ENCODE results near the gene KANSL1. TPM values are rescaled to one million over a fixed set of nuclear protein-coding genes. Genes with fewer than 3 reads are reported as not detected.

KANSL1 gene
- total RNA-seq, 1 donor from 2014 or later = 122 TPM

- Histone ChIP-seq H3K36me3 (no peaks in the 10 kb centered on the region), H3K4me3 (no peak overlapping the region), H3K27ac (no peak overlapping the region), H3K4me1 (peaks cover 26% of the 10 kb centered on the region), H3K9me3 (no peaks in the 10 kb centered on the region), H3K27me3 (no peaks in the 10 kb centered on the region)
- intact Hi-C loops (cut with DNase I) = no loop called here
- no peak for DNase-seq (ENCODE audit: extremely low spot score in 2 of 2)
- TF ChIP-seq POLR2A (IDR thresholded peaks at IDR 0.05) (no peak), POLR2AphosphoS5 (IDR thresholded peaks at IDR 0.05; ENCODE audit: insufficient read depth in 1 of 2, low read depth in 1 of 2) (no peak), CTCF (IDR thresholded peaks at IDR 0.05) (no peak)
Measured at GRCh38 chr17:46200197-46200596, 7.0 kb upstream of the KANSL1 start.

GRCh38 chr17:46199379-46199778 is 6.2 kb upstream of the KANSL1 start:
- no peak for TF ChIP-seq POLR2AphosphoS5 (IDR thresholded peaks at IDR 0.05; ENCODE audit: insufficient read depth in 1 of 2, low read depth in 1 of 2)
- TF ChIP-seq POLR2A (IDR thresholded peaks at IDR 0.05) = no peak
- TF ChIP-seq CTCF (IDR thresholded peaks at IDR 0.05) = no peak
- intact Hi-C loops (cut with DNase I) = no loop called here
- H3K27ac ChIP-seq = no peak overlapping the region
- no peaks in the 10 kb centered on the region for H3K27me3 ChIP-seq
- H3K9me3 ChIP-seq = no peaks in the 10 kb centered on the region
- no peaks in the 10 kb centered on the region for H3K36me3 ChIP-seq
- H3K4me1 ChIP-seq = peaks cover 32% of the 10 kb centered on the region
- no peak for DNase-seq (ENCODE audit: extremely low spot score in 2 of 2)
- no peak overlapping the region for H3K4me3 ChIP-seq

GRCh38 chr17:46198233-46198632 is 5.0 kb upstream of the KANSL1 start:
- intact Hi-C loops (cut with DNase I) = no loop called here
- TF ChIP-seq POLR2AphosphoS5 (IDR thresholded peaks at IDR 0.05; ENCODE audit: insufficient read depth in 1 of 2, low read depth in 1 of 2) (no peak), POLR2A (IDR thresholded peaks at IDR 0.05) (no peak)
- H3K4me1 ChIP-seq = peaks cover 34% of the 10 kb centered on the region
- H3K36me3 ChIP-seq = no peaks in the 10 kb centered on the region
- no peak overlapping the region for H3K27ac ChIP-seq
- no peak for DNase-seq (ENCODE audit: extremely low spot score in 2 of 2)
- H3K9me3 ChIP-seq = no peaks in the 10 kb centered on the region
- H3K27me3 ChIP-seq = no peaks in the 10 kb centered on the region
- no peak overlapping the region for H3K4me3 ChIP-seq

GRCh38 chr17:46197530-46197929 is 4.3 kb upstream of the KANSL1 start:
- H3K4me3 ChIP-seq = no peak overlapping the region
- intact Hi-C loops (cut with DNase I) = no loop called here

GRCh38 chr17:46195939-46196716 is 2.9 kb upstream of the KANSL1 start:
- Histone ChIP-seq H3K27me3 (no peaks in the 10 kb centered on the region), H3K36me3 (no peaks in the 10 kb centered on the region), H3K9me3 (no peaks in the 10 kb centered on the region), H3K4me3 (no peak overlapping the region), H3K27ac (no peak overlapping the region), H3K4me1 (peaks cover 36% of the 10 kb centered on the region)
- intact Hi-C loops (cut with DNase I) = no loop called here
- TF ChIP-seq CTCF (IDR thresholded peaks at IDR 0.05) (no peak), POLR2A (IDR thresholded peaks at IDR 0.05) (no peak), POLR2AphosphoS5 (IDR thresholded peaks at IDR 0.05; ENCODE audit: insufficient read depth in 1 of 2, low read depth in 1 of 2) (no peak)
- DNase-seq (ENCODE audit: extremely low spot score in 2 of 2) = no peak

More at GRCh38 chr17:46197530-46197929, 4.3 kb upstream of the KANSL1 start:
- H3K27me3 ChIP-seq = no peaks in the 10 kb centered on the region
- no peaks in the 10 kb centered on the region for H3K36me3 ChIP-seq
- no peaks in the 10 kb centered on the region for H3K9me3 ChIP-seq
- no peak for DNase-seq (ENCODE audit: extremely low spot score in 2 of 2)
- TF ChIP-seq POLR2AphosphoS5 (IDR thresholded peaks at IDR 0.05; ENCODE audit: insufficient read depth in 1 of 2, low read depth in 1 of 2) (no peak), CTCF (IDR thresholded peaks at IDR 0.05) (no peak), POLR2A (IDR thresholded peaks at IDR 0.05) (no peak)
- no peak overlapping the region for H3K27ac ChIP-seq
- H3K4me1 ChIP-seq = peaks cover 34% of the 10 kb centered on the region

All from vagina (tissue), 2 donors.